SIG-M5 treated with dmso at 0.1 percent for 504 hours (cell line): ENCODE measurements around the gene SPATC1L.
A peak's percentile ranks its signal among the peaks of the same experiment; 100 is the strongest.
"Not testable (repeated sequence)": the region's sequence is repeated elsewhere in the genome, so short reads cannot be mapped to it uniquely, and the experiment has no call there.

Source experiments
- DNase-seq: peaks from one replicate; lab custom pipeline; 2025; ENCODE audit not compliant: unreplicated experiment; lab: John Stamatoyannopoulos, UW

The SPATC1L gene

GRCh38 chr21:46200877-46201803, 16.9 kb upstream of the SPATC1L start:
- DNase-seq = not testable (repeated sequence)

GRCh38 chr21:46199436-46200373, 15.4 kb upstream of the SPATC1L start:
- DNase-seq = no peak

- DNase-seq = no peak
Observed at GRCh38 chr21:46196733-46197132, 12.5 kb upstream of the SPATC1L start.

- DNase-seq = no peak
Observed at GRCh38 chr21:46195595-46196195, 11.4 kb upstream of the SPATC1L start.

GRCh38 chr21:46194374-46195334, 10.4 kb upstream of the SPATC1L start:
- no peak for DNase-seq

- no peak for DNase-seq
Observed at GRCh38 chr21:46193829-46194373, 9.6 kb upstream of the SPATC1L start.

GRCh38 chr21:46191686-46192575, 7.7 kb upstream of the SPATC1L start:
- DNase-seq = no peak

GRCh38 chr21:46191257-46191685, 7.0 kb upstream of the SPATC1L start:
- peak; percentile 18 for DNase-seq

GRCh38 chr21:46190491-46191131, 6.4 kb upstream of the SPATC1L start:
- no peak for DNase-seq

- no peak for DNase-seq
Observed at GRCh38 chr21:46189959-46190490, 5.8 kb upstream of the SPATC1L start.

GRCh38 chr21:46189213-46189958, 5.1 kb upstream of the SPATC1L start:
- DNase-seq = no peak

- peak; percentile 51 for DNase-seq
Observed at GRCh38 chr21:46188226-46189212, 4.3 kb upstream of the SPATC1L start.

- DNase-seq = no peak
Observed at GRCh38 chr21:46187814-46188213, 3.6 kb upstream of the SPATC1L start.

GRCh38 chr21:46187261-46187660, 3.0 kb upstream of the SPATC1L start:
- no peak for DNase-seq

- no peak for DNase-seq
Observed at GRCh38 chr21:46185716-46186115, 1.5 kb upstream of the SPATC1L start.
